Kidney (tissue), 14 donors: Measurements from ENCODE around the gene YAE1. TPM values are rescaled to one million over a fixed set of nuclear protein-coding genes. Genes with fewer than 3 reads are reported as not detected.

Experiments
- DNase-seq, 5 donors: peaks; one replicate each; pipeline ENCODE4 v3.0.0-alpha.2; 2013 to 2020
- FAIRE-seq: peaks from 2 replicates; lab custom pipeline; 2012; peaks lifted over from hg19 to GRCh38; lab: Jason Lieb, UNC
- H3K27ac ChIP-seq, 2 donors: one replicate each; pipeline ENCODE4 v1.7.0; 2013; ENCODE audit warnings: low read depth in 2 of 2, low read length in 2 of 2, inconsistent platforms in 1 of 2
- H3K27me3 ChIP-seq: one replicate; pipeline ENCODE4 v1.7.1; 2013; ENCODE audit warnings: low read length, inconsistent platforms; ENCODE audit not compliant: control insufficient read depth, insufficient read depth
- H3K36me3 ChIP-seq, 3 donors: one replicate each; pipeline versions ENCODE4 v1.7.0 to v1.7.1; 2013; ENCODE audit warnings: low read length in 3 of 3, control low read depth in 1 of 3, inconsistent platforms in 1 of 3; ENCODE audit not compliant: insufficient read depth in 3 of 3, control insufficient read depth in 2 of 3
- H3K4me1 ChIP-seq, 3 donors: one replicate each; pipeline versions ENCODE4 v1.7.0 to v1.7.1; 2013; ENCODE audit warnings: low read length in 3 of 3, inconsistent platforms in 1 of 3, low read depth in 1 of 3; ENCODE audit not compliant: control insufficient read depth in 2 of 3, insufficient read depth in 2 of 3
- H3K4me3 ChIP-seq, 3 donors: one replicate each; pipeline versions ENCODE4 v1.7.0 to v1.8.1; 2013; ENCODE audit warnings: low read length in 3 of 3, control low read depth in 1 of 3, inconsistent platforms in 1 of 3
- H3K9ac ChIP-seq, 3 donors: one replicate each; pipeline versions ENCODE4 v1.7.0 to v1.7.1; 2013; ENCODE audit warnings: low read length in 3 of 3, control low read depth in 1 of 3, inconsistent platforms in 1 of 3
- H3K9me3 ChIP-seq, 3 donors: one replicate each; pipeline versions ENCODE4 v1.7.0 to v1.7.1; 2013; ENCODE audit warnings: low read length in 3 of 3, control low read depth in 1 of 3, inconsistent platforms in 1 of 3; ENCODE audit not compliant: control insufficient read depth in 2 of 3, insufficient read depth in 1 of 3
- CTCF ChIP-seq: IDR thresholded peaks from 3 replicates; pipeline ENCODE4 v1.5.1; 2012; ENCODE audit warnings: mild to moderate bottlenecking, moderate library complexity, borderline replicate concordance; ENCODE audit not compliant: insufficient read depth; ENCODE audit errors: extremely low read depth
- intact Hi-C: fragments of 100-400 bp; cut with DNase I; formaldehyde crosslinking; loops from one replicate; pipeline ENCODE4 v1.11.1; 2022
- polyA plus RNA-seq: library from polyadenylated mRNA; stranded (reverse); fragments of 350-450 nt; fragmentation: Illumina TruSeq; extraction: RNeasy Lipid Tissue Mini Kit (QIAGEN cat#74804); gene quantifications from one replicate; pipeline ENCODE4 v1.2.3, GENCODE V29; 2014; ENCODE audit warnings: low read depth, low replicate concordance; ENCODE audit not compliant: insufficient read depth
- total RNA-seq: library from RNA; stranded (reverse); fragmentation: NEBNext Ultra II Directional; extraction: Animal tissue kit (Norgen Biotek cat#: 25700); gene quantifications from one replicate; pipeline ENCODE4 v1.2.1, GENCODE V29; 2021
- donor health status: control.
- donor health status: control.
- donor health status: control.
- donor health status: control.
- donor health status: control.
- donor health status: DM: yes; HTN: yes; CAD: no.
- donor health status: Normal renal cell carcinoma (clear cell type).

Gene YAE1
- total and polyA plus RNA-seq, 2 donors from 2014 or later = 19.7 to 25.0 TPM

GRCh38 chr7:39594988-39595620, 28.9 kb downstream of the YAE1 start:
- DNase-seq (peak in 2 of 5 donors; percentile 30 to 70), FAIRE-seq (no peak)
- intact Hi-C loops = no loop called here
- Histone ChIP-seq H3K9ac (no peak overlapping the region), H3K4me3 (no peak overlapping the region), H3K9me3 (no peaks in the 10 kb centered on the region), H3K36me3 (no peaks in the 10 kb centered on the region), H3K27ac (no peak overlapping the region), H3K27me3 (no peaks in the 10 kb centered on the region), H3K4me1 (no peaks in the 10 kb centered on the region)
- TF ChIP-seq CTCF = no peak

GRCh38 chr7:39602351-39602750, 36.1 kb downstream of the YAE1 start:
- Histone ChIP-seq H3K4me3 (no peak overlapping the region), H3K27me3 (no peaks in the 10 kb centered on the region), H3K9me3 (no peaks in the 10 kb centered on the region), H3K36me3 (no peaks in the 10 kb centered on the region), H3K27ac (no peak overlapping the region), H3K4me1 (no peaks in the 10 kb centered on the region), H3K9ac (no peak overlapping the region)
- no peak for DNase-seq
- TF ChIP-seq CTCF = no peak
- intact Hi-C loops = no loop called here
- no peak for FAIRE-seq

- Histone ChIP-seq H3K4me1 (peaks cover 0 to under 1% (median 0%) of the 10 kb centered on the region in 3 donors), H3K27ac (no peak overlapping the region), H3K4me3 (no peak overlapping the region), H3K9ac (no peak overlapping the region), H3K27me3 (no peaks in the 10 kb centered on the region), H3K36me3 (no peaks in the 10 kb centered on the region), H3K9me3 (no peaks in the 10 kb centered on the region)
- FAIRE-seq = no peak
- no peak for DNase-seq
- intact Hi-C loops = no loop called here
- no peak for TF ChIP-seq CTCF
These were observed 37.7 kb downstream of the YAE1 start for GRCh38 chr7:39603924-39604323.

- H3K9ac ChIP-seq = no peak overlapping the region
- H3K36me3 ChIP-seq = no peaks in the 10 kb centered on the region
- no peaks in the 10 kb centered on the region for H3K9me3 ChIP-seq
- H3K27ac ChIP-seq = no peak overlapping the region
- no peaks in the 10 kb centered on the region for H3K27me3 ChIP-seq
- H3K4me1 ChIP-seq = peaks cover 0 to 7% (median 0%) of the 10 kb centered on the region in 3 donors
- intact Hi-C loops = no loop called here
- H3K4me3 ChIP-seq = no peak overlapping the region
- DNase-seq (no peak), FAIRE-seq (no peak)
- no peak for TF ChIP-seq CTCF
These were observed 38.9 kb downstream of the YAE1 start for GRCh38 chr7:39605087-39605486.
